Endothelial cell of umbilical vein (primary cell): ENCODE results near the gene FUT8. TPM values are rescaled to one million over a fixed set of nuclear protein-coding genes. Genes with fewer than 3 reads are reported as not detected.

Source experiments
- BruUV-seq: library from RNA; stranded (reverse); fragments of 400-500 nt; replicated peaks from 2 replicates; lab custom pipeline; 2021; lab: Mats Ljungman, UMichigan
- CTCF ChIA-PET: fragments of 300-600, 350-600 bp; sonication (Branson Sonifier 250); formaldehyde crosslinking; loops from one replicate; lab custom pipeline; 2021; ENCODE audit warnings: antibody characterized with exemption, inconsistent platforms; lab: Charles Lee
- POLR2A ChIA-PET: fragments of 300-600, 350-600 bp; sonication (Branson Sonifier 250); formaldehyde crosslinking; loops from one replicate; lab custom pipeline; 2021; ENCODE audit warnings: antibody characterized with exemption, inconsistent platforms; lab: Charles Lee
- DNase-seq: peaks from one replicate; pipeline ENCODE4 v3.0.0-alpha.2; 2011; ENCODE audit warnings: low read depth, low spot score
- FAIRE-seq: peaks from 2 replicates; lab custom pipeline; 2011; peaks lifted over from hg19 to GRCh38; lab: Jason Lieb, UNC
- H2AFZ ChIP-seq: 2 replicates; pipeline ENCODE4 v1.6.0; 2012; ENCODE audit warnings: low read depth, low read length, control low read depth, inconsistent platforms
- H3K27ac ChIP-seq: 2 replicates; pipeline ENCODE4 v1.5.1; 2011; ENCODE audit warnings: low read depth, mild to moderate bottlenecking, control low read depth, low read length, moderate library complexity; ENCODE audit not compliant: insufficient read depth
- H3K27me3 ChIP-seq, 2 experiments: 2 replicates each; pipeline versions ENCODE4 v1.6.0 to v1.6.1; 2011; ENCODE audit warnings: low read length in 2 of 2, mixed read lengths in 1 of 2; ENCODE audit not compliant: control insufficient read depth in 2 of 2, insufficient read depth in 2 of 2
- H3K36me3 ChIP-seq, 2 experiments: 2 replicates in 1 of 2; 3 replicates in 1 of 2; pipeline ENCODE4 v1.5.1; 2011; ENCODE audit warnings: low read length in 2 of 2, mild to moderate bottlenecking in 1 of 2, moderate library complexity in 1 of 2; ENCODE audit not compliant: control insufficient read depth in 2 of 2, insufficient read depth in 2 of 2; ENCODE audit errors: extremely low read depth in 1 of 2
- H3K4me1 ChIP-seq: 3 replicates; pipeline ENCODE4 v1.5.1; 2011; ENCODE audit warnings: mild to moderate bottlenecking, low read length; ENCODE audit not compliant: control insufficient read depth, insufficient read depth; ENCODE audit errors: extremely low read depth
- H3K4me2 ChIP-seq: 2 replicates; pipeline ENCODE4 v1.6.1; 2011; ENCODE audit warnings: low read length, control low read depth, mixed read lengths; ENCODE audit not compliant: insufficient read depth
- H3K4me3 ChIP-seq, 3 experiments: fragments of 200-600 bp in 1 of 3; sonication (generic), shearing (Covaris generic) in 1 of 3; replicated peaks in 1 of 3; 2 replicates each; pipeline ENCODE4 v1.5.1; 2011 to 2016; ENCODE audit warnings: control low read depth in 3 of 3, low read length in 3 of 3, mild to moderate bottlenecking in 2 of 3, inconsistent platforms in 1 of 3, low read depth in 1 of 3, moderate library complexity in 1 of 3; ENCODE audit not compliant: insufficient read depth in 1 of 3
- H3K79me2 ChIP-seq: 2 replicates; pipeline ENCODE4 v1.6.0; 2012; ENCODE audit warnings: low read length, inconsistent platforms; ENCODE audit not compliant: control insufficient read depth, insufficient read depth
- H3K9ac ChIP-seq: replicated peaks from 2 replicates; pipeline ENCODE3; 2011; ENCODE audit warnings: low read length, control low read depth; ENCODE audit not compliant: insufficient read depth; ENCODE audit errors: extremely low read depth
- H3K9me1 ChIP-seq: replicated peaks from 3 replicates; pipeline ENCODE4 v1.6.0; 2011; ENCODE audit warnings: mild to moderate bottlenecking, low read length; ENCODE audit not compliant: control insufficient read depth, insufficient read depth; ENCODE audit errors: extremely low read depth
- H3K9me3 ChIP-seq: replicated peaks from 2 replicates; pipeline ENCODE4 v1.5.1; 2012; ENCODE audit warnings: low read length, inconsistent platforms; ENCODE audit not compliant: control insufficient read depth, insufficient read depth
- H4K20me1 ChIP-seq: replicated peaks from 2 replicates; pipeline ENCODE3; 2011; ENCODE audit warnings: mild to moderate bottlenecking, low read length; ENCODE audit not compliant: control insufficient read depth, insufficient read depth; ENCODE audit errors: extremely low read depth
- CTCF ChIP-seq, 2 donors: IDR thresholded peaks; 1 replicate in 1 of 2; 2 replicates in 1 of 2; pipeline ENCODE4 v1.5.1; 2011; ENCODE audit warnings: low read length in 2 of 2, mild to moderate bottlenecking in 2 of 2, moderate library complexity in 2 of 2, control low read depth in 1 of 2, inconsistent platforms in 1 of 2, low read depth in 1 of 2; ENCODE audit not compliant: insufficient read depth in 1 of 2; ENCODE audit errors: extremely low read depth in 1 of 2
- EZH2 ChIP-seq: IDR thresholded peaks from 2 replicates; pipeline ENCODE4 v1.6.1; 2012; ENCODE audit warnings: borderline replicate concordance, low read depth, mild to moderate bottlenecking, moderate library complexity, low read length, inconsistent platforms; ENCODE audit not compliant: severe bottlenecking
- FOS ChIP-seq: IDR thresholded peaks from 2 replicates; pipeline ENCODE4 v1.6.1; 2011; ENCODE audit warnings: mild to moderate bottlenecking, low read length, moderate library complexity, borderline replicate concordance; ENCODE audit not compliant: insufficient read depth
- GATA2 ChIP-seq: IDR thresholded peaks from 2 replicates; pipeline ENCODE4 v1.7.0; 2011; ENCODE audit warnings: low read depth, mild to moderate bottlenecking, moderate library complexity, mixed read lengths, low read length; ENCODE audit not compliant: insufficient read length, insufficient read depth
- JUN ChIP-seq: IDR thresholded peaks from 2 replicates; pipeline ENCODE4 v1.6.1; 2011; ENCODE audit warnings: borderline replicate concordance, low read depth; ENCODE audit not compliant: insufficient read length, insufficient read depth
- MAX ChIP-seq: IDR thresholded peaks from 2 replicates; pipeline ENCODE4 v1.6.1; 2011; ENCODE audit not compliant: insufficient read depth, insufficient read length
- MYC ChIP-seq: IDR thresholded peaks from one replicate; pipeline ENCODE4 v1.6.1; 2011; ENCODE audit warnings: mild to moderate bottlenecking, low read depth, low read length
- POLR2A ChIP-seq: IDR thresholded peaks from 2 replicates; pipeline ENCODE4 v1.6.1; 2012; ENCODE audit warnings: low read depth, mild to moderate bottlenecking, control low read depth, low read length
- POLR2AphosphoS5 ChIP-seq: IDR thresholded peaks from 2 replicates; pipeline ENCODE4 v1.6.1; 2012; ENCODE audit warnings: low read depth, mild to moderate bottlenecking, control low read depth, low read length, moderate library complexity; ENCODE audit not compliant: insufficient read depth
- dilution Hi-C: fragments of 300-500 bp; cut with MboI; formaldehyde crosslinking; loops from one replicate; pipeline ENCODE4 v1.15.0; 2019; ENCODE audit warnings: low sequenced_read_pairs; ENCODE audit not compliant: extremely low pct_ligation_motif_present
- intact Hi-C: fragments of 100-400 bp; cut with micrococcal nuclease; formaldehyde crosslinking; loops from one replicate; pipeline ENCODE4 v1.10.0; 2022
- polyA plus RNA-seq, 4 experiments: library from polyadenylated mRNA; depleted of rRNA in 3 of 4; stranded (reverse) in 3 of 4; unstranded in 1 of 4; fragments of >200 nt; gene quantifications; 2 replicates each; pipeline versions ENCODE4 v1.2.1 to v1.2.3, GENCODE V29; 2011 to 2012; ENCODE audit warnings: missing spikeins in 1 of 4
- total RNA-seq: library from RNA; stranded (reverse); gene quantifications from 2 replicates; pipeline ENCODE4 v1.2.3, GENCODE V29; 2021

Gene FUT8
- total and polyA plus RNA-seq, 2 donors (not counting 3 experiments of a cell fraction or from before 2014, with no cell fraction given): 16.7 to 38.8 TPM

DNA sequence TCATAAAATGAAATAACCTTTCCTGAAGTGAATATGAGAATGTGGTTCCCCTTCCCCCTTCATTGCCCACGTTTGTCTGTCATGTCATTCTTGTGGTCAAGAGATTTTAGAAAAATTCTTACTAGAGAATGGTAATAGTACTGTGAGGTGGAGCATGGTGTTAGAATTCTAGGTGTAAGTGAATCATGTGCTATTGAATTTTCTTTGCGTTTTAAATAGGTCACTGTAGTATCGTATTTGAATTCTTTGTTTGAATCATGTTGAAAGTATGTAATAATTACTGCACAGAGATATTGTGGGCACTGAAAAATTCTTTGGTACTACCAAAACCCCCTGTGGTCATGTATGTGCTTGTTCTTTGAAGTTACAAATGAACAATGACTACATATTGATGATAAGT is 49.9 kb downstream of the FUT8 start:
- ChIA-PET CTCF (no interaction called here), POLR2A (no interaction called here)
- no peak overlapping the region for H3K4me2 ChIP-seq
- H3K9me3 ChIP-seq: no peaks in the 10 kb centered on the region
- no peak overlapping the region for H3K4me3 ChIP-seq
- H2AFZ ChIP-seq: no peak overlapping the region
- H3K4me1 ChIP-seq: peaks cover 4% of the 10 kb centered on the region
- DNase-seq (no peak), FAIRE-seq (no peak)
- no peaks in the 10 kb centered on the region for H3K36me3 ChIP-seq
- no peaks in the 10 kb centered on the region for H3K9me1 ChIP-seq
- no peak overlapping the region for H3K9ac ChIP-seq
- H3K27me3 ChIP-seq: no peaks in the 10 kb centered on the region
- TF ChIP-seq POLR2AphosphoS5 (no peak), JUN (no peak), CTCF (IDR thresholded peaks at IDR 0.05; ENCODE audit: extremely low read depth in 1 of 2, insufficient read depth in 1 of 2, low read depth in 1 of 2, low read length in 2 of 2) (no peak), FOS (no peak), EZH2 (no peak), MAX (no peak), POLR2A (no peak), MYC (no peak), GATA2 (no peak)
- no peak overlapping the region for H3K27ac ChIP-seq
- dilution Hi-C loops: no loop called here
- H3K79me2 ChIP-seq: peaks cover 6% of the 10 kb centered on the region
- intact Hi-C loops: no loop called here
- H4K20me1 ChIP-seq: no peaks in the 10 kb centered on the region
- no TSS peak for BruUV-seq
